Measurements from ENCODE around the gene PRPSAP2.

GRCh38 chr17:18944646-18945045 is 86.7 kb downstream of the PRPSAP2 start:
- TF ChIP-seq CTCF (IDR thresholded peaks at IDR 0.05; ENCODE audit: low read depth, low read length) (no peak), EZH2phosphoT487 (IDR thresholded peaks at IDR 0.05; ENCODE audit: low read depth) (no peak)

Measured in OCI-LY3 (cell line).